HG03175 (cell line): Measurements from ENCODE around the gene ABHD8.

ENCODE experiments used
- ATAC-seq: cut with Tn5 transposase; IDR thresholded peaks from one replicate; pipeline ENCODE4 v1.9.1; 2021; ENCODE audit warnings: mild to moderate bottlenecking, moderate library complexity; ENCODE audit not compliant: unreplicated experiment

The ABHD8 gene

DNA sequence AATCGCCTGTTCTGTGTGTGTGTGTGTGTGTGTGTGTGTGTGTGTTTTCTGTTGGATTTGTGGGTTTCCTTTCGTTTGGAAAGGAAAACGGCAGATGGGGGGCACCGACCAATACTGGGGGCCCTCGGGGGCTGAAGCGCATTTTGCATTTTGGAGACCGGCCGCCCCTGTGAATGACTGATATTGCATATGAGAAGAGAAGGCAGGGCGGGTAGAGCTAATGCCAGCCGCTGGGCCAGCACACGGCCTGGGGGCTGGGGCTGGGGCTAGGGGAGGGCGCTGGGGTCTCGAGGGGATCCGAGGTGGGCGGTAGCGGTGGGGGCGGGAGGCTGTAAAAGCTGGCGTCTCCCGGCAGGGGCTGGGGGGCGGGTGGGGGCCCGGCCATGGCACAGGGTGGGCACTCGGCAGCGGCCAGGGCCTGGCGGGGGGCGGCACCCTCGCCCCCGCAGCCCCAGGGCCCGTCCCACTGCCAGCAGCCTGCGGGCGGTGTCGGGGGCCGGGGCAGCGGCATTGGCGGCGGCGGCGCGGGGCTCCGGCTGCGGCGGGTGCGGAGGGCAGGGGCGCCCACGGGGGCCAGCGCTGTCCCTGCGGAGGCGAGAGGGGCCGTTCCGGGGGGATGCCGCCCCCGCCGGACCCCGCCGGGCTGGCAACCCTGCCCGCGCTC is 20.2 kb upstream of the ABHD8 start:
- ATAC-seq: no peak

- ATAC-seq: no peak
These were observed 19.6 kb upstream of the ABHD8 start for GRCh38 chr19:17322854-17323253.

DNA sequence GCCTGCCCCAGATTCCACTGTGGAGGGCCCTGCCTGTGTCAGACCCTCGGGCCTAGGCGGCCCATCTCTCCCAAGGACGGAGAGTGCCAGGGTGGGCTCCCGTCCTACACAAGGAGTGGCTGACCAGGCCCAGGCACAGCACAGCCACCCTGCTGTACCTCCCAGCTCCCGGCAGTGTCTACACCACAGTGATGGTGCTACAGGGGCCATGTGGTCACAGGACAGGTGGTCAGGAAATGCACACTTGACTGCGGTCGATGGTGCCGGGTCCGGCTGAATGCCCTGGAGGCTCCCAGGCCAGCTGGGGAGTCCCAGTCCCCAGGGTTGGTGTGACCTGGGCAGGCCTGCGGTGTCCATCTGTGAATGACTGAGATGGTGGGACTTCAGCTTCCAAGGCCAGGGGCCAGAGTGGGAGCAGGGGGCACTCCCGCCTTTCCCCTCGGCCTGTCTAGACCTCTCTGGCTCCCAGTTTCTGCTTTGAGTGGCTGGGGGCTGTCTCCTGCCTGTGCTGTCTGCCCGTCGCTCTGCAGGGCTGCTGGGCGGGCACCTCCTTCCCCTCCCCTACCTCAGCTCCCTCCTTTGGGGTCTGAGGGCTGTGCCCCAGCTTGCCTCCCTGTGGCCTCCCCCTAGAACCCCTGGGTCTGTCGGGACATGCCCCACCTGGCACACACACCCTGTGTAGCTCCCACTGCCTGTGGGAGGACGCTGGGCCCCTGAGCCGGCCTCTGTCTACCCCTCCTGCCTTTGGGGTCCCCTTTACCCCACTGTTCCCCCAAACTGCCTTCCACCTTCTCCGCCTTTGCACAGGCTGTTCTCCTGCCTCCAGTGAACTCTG is 18.6 kb upstream of the ABHD8 start:
- no peak for ATAC-seq

GRCh38 chr19:17320435-17320834 is 17.2 kb upstream of the ABHD8 start:
- ATAC-seq: no peak

DNA sequence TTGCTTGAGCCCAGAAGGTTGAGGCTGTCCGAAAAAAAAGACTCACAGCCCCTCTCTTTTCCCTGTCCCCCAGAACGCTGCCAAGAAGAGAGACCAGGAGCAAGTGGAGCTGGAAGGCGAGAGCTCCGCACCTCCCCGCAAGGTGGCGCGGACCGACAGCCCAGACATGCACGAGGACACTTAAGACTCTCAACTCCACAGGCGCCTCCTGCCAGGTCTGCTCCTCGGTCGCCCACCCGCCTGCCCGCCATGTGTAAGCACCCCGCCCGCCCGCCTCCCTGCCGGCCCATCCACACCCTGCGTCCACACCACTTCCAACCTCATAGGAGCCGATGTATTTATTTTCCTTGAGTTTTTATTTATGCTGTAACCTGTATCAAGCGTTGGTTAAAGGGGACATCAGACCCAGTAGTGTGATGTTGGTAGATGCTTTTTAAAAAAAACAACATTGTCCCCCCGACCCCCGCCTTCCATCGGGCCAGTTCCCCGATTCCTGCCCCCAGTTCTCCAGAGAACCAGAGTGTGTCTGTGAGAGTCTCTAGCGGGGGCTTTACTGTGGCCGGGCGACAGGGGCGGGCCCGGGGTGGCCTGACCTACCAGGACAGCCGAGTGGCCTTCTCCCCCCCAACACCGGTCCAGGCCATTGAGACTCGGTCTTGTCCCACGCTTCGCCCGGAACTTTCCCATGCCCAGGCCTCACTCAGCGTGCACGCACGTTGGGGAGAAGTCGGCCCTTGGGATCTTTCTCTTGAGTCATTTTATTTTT is 16.4 kb upstream of the ABHD8 start:
- ATAC-seq: no peak

DNA sequence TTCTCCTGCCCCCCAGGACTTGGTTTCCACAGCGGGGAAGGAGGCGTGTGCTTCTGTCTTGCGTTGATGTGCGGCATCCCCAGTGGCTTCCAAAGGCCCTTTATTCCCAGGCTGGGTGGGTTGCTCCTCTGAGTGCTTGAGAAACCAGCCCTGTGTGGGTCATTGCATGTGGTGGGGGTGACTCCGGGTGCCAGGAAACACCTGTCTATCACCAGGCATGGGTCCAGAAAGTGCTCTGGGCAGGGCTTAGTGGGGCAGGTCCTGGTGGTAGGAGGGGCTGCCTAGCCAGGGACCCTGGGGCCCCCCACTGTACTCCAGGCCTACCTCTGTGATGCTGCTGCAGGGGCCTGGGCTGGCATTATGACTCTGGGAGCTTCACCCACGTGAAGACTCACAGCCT is 15.7 kb upstream of the ABHD8 start:
- no peak for ATAC-seq

- ATAC-seq: no peak
These were observed 10.9 kb upstream of the ABHD8 start for GRCh38 chr19:17314007-17314593.

DNA sequence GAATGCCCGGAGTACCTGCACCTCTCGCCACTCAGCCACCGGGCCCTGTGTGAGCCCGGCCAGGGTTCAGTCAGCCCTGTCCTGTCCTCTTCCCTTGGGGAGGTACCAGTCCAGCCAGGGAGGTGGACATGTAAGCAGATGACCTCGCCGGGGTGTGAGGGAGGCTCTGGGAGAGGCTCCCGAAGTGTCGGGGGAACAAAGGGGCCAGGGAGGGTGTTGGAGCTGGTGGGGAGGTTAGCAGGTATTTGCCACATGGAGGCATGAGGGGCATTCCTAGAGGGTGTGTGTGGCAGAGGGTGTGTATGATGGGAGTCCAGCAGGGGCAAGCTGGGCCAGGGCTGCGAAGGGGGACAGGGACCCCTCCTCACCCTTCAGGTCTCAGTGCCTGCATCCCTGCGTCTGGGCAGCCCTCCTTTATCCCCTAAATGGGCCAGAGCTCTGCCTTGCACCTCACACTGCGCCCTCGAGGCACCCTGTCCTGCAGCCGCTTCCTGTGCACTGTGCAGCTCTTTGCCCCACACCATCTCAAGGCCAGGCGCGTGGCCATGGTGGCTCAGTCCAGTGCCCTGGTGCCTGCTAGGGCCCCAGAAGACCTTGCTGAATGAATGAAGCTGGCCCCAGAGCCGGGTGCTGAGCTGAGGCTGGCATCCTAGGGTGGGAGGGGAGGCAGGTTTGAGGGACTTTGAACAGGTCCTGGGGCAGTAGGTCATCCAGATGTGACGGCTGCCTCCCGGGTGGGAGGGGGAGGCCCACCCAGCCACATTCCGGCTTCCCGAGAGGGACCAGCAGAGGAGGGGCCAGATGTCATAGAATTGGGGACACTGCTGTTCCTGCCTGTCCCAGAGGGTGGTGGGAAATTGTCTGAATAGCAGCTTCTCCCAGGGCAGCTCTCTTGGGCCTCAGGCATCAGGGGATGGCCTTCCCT is 9.2 kb upstream of the ABHD8 start:
- ATAC-seq: no peak

GRCh38 chr19:17311455-17312188 is 8.4 kb upstream of the ABHD8 start:
- no peak for ATAC-seq

GRCh38 chr19:17309965-17310461 is 6.8 kb upstream of the ABHD8 start:
- ATAC-seq: no peak

- ATAC-seq: peak; percentile 64
These were observed 6.2 kb upstream of the ABHD8 start, which contains the start of gene DDA1 for GRCh38 chr19:17309198-17309964. DDA1 (plus strand) TSS chr19:17309563; CDS start chr19:17309655, 92 bp downstream.

DNA sequence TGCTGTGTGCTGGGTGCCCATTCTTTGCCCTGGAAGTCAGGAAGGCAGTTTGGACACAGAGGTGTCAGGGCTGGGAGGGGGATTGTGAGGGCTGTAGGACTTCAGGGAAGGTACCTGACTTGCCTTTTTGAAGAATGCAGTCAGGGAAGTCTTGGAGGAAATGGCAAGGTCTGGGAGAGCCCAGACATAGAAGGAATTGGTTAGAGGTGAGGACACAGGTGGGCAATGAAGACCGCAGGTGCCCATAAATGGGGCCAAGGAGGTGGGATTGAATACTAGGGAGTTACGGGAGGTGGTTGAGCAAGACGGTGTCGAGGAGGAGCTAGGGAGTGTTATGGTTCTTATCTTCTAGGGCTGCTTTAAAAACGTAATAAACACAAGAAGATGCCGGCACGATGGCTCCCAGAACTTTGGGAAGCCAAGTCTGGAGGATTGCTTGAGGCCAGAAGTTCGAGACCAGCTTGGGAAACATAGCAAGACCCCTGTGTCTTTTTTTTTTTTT is 4.7 kb upstream of the ABHD8 start:
- no peak for ATAC-seq

DNA sequence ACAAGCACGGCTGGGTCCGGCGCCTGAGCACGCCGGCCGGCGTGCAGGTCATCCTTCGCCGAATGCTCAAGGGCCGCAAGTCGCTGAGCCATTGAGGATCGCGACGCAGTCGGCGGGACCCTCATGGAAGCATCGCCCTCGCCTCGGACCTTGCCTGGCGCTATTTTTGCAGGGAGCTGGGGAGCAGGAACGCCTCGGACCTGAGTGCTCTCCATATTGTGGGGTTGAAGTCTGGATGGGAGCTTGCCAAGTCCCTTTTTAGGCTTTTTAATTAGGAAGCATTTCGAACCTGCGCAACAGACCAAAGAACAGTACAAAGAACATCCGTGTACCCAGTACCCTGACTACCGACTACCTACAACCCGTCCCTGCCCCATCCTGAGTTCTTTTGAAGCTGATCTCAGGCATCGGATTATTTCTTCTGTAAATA is 3.1 kb upstream of the ABHD8 start:
- ATAC-seq: no peak

DNA sequence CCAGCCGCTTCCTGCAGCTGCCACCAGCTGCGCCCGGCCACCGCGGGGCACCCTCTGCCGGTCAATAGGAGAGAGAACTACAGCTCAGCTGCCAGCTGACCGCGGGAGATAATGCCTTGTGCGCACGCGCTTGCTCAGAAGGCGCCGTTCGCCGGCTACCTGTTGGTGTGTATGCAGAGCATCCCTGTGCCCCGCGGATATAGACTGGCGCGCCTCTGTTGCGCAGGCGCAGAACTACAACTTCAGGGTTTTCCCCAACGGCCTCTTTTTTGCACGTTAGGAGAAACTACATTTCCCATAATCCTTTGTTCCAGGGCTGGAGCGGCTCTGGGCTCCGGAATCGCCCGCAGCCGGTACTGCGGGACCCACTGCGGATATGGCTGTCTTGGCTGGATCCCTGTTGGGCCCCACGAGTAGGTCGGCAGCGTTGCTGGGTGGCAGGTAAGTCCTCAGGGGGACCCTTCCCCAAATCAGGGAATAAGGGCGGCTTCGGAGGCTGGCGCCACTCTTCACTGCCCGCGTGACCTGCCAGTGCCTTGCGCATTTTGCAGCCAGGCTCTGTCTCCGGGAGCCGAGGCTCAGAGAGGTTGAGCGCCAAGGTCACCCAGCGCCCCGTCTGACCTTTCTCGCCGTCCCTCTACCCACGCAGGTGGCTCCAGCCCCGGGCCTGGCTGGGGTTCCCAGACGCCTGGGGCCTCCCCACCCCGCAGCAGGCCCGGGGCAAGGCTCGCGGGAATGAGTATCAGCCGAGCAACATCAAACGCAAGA is 2.5 kb upstream of the ABHD8 start, which contains the start of gene MRPL34:
TSS of gene MRPL34 (plus strand) at position 356 of the 768 bp plus-strand sequence. CDS start at position 377, 21 bp downstream.
- ATAC-seq: peak; percentile 71

- no peak for ATAC-seq
These were observed 1.9 kb upstream of the ABHD8 start for GRCh38 chr19:17305216-17305516.

DNA sequence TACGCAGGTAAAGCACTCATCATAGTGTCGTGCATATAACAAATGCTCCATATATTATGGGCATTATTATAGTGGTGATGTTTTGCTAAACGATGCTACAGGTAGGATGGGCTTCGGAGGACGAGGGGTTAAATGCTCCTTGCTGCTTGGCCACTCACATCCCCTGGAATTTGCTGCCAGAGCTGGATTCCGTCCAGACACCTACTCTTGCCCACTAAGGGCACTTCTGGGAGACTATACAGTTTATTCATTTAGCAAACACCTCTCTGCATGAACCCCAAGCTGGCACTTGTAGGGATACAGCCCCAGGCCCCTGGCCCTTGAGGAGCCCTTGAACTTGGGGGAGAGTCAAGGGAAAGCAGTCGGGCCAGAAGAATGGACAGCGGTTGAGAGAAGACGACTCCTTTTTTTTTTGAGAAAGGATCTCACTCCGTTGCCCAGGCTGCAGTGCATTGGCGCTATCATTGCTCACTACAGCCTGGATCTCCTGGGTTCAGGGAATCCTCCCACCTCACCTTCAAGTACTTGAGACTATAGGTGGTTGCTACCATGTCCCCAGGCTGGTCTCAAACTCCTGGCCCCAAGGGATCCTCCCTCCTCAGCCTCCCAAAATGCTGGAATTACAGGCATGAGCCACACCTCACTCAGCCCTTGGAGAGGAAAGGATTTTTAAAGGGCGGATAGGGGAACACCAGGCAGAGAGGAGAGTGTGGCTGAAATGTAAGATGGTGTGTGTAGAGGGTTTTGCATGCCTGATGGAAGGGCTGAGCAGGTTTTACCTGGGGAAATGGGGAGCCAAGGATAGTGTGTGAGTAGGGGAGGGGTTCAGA is 1.4 kb upstream of the ABHD8 start:
- no peak for ATAC-seq

DNA sequence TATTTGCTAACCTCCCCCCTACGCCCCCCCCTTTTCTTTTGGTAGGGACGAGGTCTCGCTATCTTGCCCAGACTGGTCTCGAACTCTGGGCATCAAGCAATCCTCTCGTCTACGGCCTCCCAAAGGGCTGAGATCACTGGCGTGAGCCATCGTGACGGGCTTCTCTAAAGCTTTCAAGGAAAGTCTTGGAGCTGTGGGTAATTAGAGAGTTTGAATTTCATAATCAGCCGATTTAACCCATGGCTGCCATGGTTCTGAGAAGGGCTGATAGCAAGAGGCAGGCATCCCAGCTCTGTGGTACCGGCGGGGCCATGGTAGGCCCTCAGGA is 679 bp upstream of the ABHD8 start:
- ATAC-seq: no peak
